ENCODE measurements around the gene PRPF31. TPM values are rescaled to one million over a fixed set of nuclear protein-coding genes. Genes with fewer than 3 reads are reported as not detected.

PRPF31 gene
- total RNA-seq, 1 experiment from 2014 or later: 109 TPM

- Histone ChIP-seq H3F3A (ENCODE audit: insufficient read depth, low read depth) (peaks cover 59% of the 10 kb centered on the region; the same call in 1 of the 2 replicates), H3K4me1 (replicated peaks; ENCODE audit: insufficient read depth) (peaks cover 14% of the 10 kb centered on the region; the same call in 1 of the 2 replicates), H3K4me3 (peak within 1 kb of the TSS; percentile 77), H3K9me2 (ENCODE audit: insufficient read depth) (no peaks in the 10 kb centered on the region), H3K9me3 (ENCODE audit: insufficient read depth, low read depth) (no peaks in the 10 kb centered on the region), H3K36me3 (ENCODE audit: low read depth) (no peaks in the 10 kb centered on the region), H3K27ac (peak within 1 kb of the TSS; percentile 80), H3K27me3 (ENCODE audit: insufficient read depth, low read depth) (no peaks in the 10 kb centered on the region), H4K20me1 (ENCODE audit: insufficient read depth) (peaks cover 29% of the 10 kb centered on the region), H2AFZ (peak within 1 kb of the TSS; percentile 54; the same call in 1 of the 2 replicates), H3K4me2 (peak within 1 kb of the TSS; percentile 78), H3K79me2 (ENCODE audit: low read depth) (peaks cover 6% of the 10 kb centered on the region)
- no peak for TF ChIP-seq EZH2 (IDR thresholded peaks at IDR 0.05; ENCODE audit: low read depth)
- TF ChIP-seq CTCF (conservative IDR thresholded peaks at IDR 0.05): peak; percentile 76
- peak; percentile 96 for DNase-seq
- POLR2A ChIA-PET (ENCODE audit: unreplicated experiment): interaction anchor here (0.6 to 3.3 kb wide), 7 partner anchors 13 to 1374 kb away, joined by 4 to 50 read pairs (median 4); partner anchors contain the start of genes LENG1, MBOAT7 and TNNT1
- intact Hi-C loops (cut with micrococcal nuclease; ENCODE audit: unreplicated experiment): loop anchor here (1.0 kb wide), 3 partner anchors 10 to 59 kb away; no protein-coding TSS in a partner anchor
- CTCF ChIA-PET: interaction anchor here (0.7 to 1.5 kb wide), 5 partner anchors 17 to 1038 kb away, joined by 3 to 7 read pairs (median 4); partner anchors contain the start of genes MBOAT7 and TSEN34
- no TSS peak for BruUV-seq (replicated peaks)
Observed at GRCh38 chr19:54172471-54173358, 57.2 kb downstream of the PRPF31 start, which contains the start of gene TMC4. TSS of gene TMC4 (minus strand) at chr19:54173160. CDS start at chr19:54173117, 43 bp downstream.

GRCh38 chr19:54173359-54173699, 57.8 kb downstream of the PRPF31 start:
- peak overlapping the region; percentile 78 for H3K4me2 ChIP-seq
- H3K36me3 ChIP-seq (ENCODE audit: low read depth): peaks cover 4% of the 10 kb centered on the region; the same call in 1 of the 2 replicates
- H3K27me3 ChIP-seq (ENCODE audit: insufficient read depth, low read depth): no peaks in the 10 kb centered on the region
- no peak for DNase-seq
- no peak for TF ChIP-seq CTCF (conservative IDR thresholded peaks at IDR 0.05)
- no peak for TF ChIP-seq EZH2 (IDR thresholded peaks at IDR 0.05; ENCODE audit: low read depth)
- ChIA-PET POLR2A (ENCODE audit: unreplicated experiment) (interaction anchor here (0.6 to 3.3 kb wide), 7 partner anchors 13 to 1373 kb away, joined by 4 to 50 read pairs (median 6); partner anchors contain the start of genes MBOAT7 and TNNT1), CTCF (interaction anchor here (0.7 to 0.9 kb wide), 3 partner anchors 16 to 26 kb away, joined by 3 to 5 read pairs (median 4); partner anchors contain the start of genes MBOAT7 and TSEN34)
- H3K4me1 ChIP-seq (replicated peaks; ENCODE audit: insufficient read depth): peaks cover 14% of the 10 kb centered on the region; the same call in 1 of the 2 replicates
- H3K9me2 ChIP-seq (ENCODE audit: insufficient read depth): no peaks in the 10 kb centered on the region
- H3F3A ChIP-seq (ENCODE audit: insufficient read depth, low read depth): peaks cover 65% of the 10 kb centered on the region; the same call in 1 of the 2 replicates
- no peak overlapping the region for H2AFZ ChIP-seq
- intact Hi-C loops (cut with micrococcal nuclease; ENCODE audit: unreplicated experiment): loop anchor here (1.0 kb wide), 1 partner anchor 17 kb away; no protein-coding TSS in a partner anchor
- peaks cover 9% of the 10 kb centered on the region for H3K79me2 ChIP-seq (ENCODE audit: low read depth)
- H3K27ac ChIP-seq: peak overlapping the region; percentile 54
- TSS peak; percentile 77 for BruUV-seq (replicated peaks)
- peaks cover 30% of the 10 kb centered on the region for H4K20me1 ChIP-seq (ENCODE audit: insufficient read depth)
- peak overlapping the region; percentile 77; the same call in 1 of the 2 replicates for H3K4me3 ChIP-seq
- no peaks in the 10 kb centered on the region for H3K9me3 ChIP-seq (ENCODE audit: insufficient read depth, low read depth)
